ENCODE results near the gene FGF23. TPM values are rescaled to one million over a fixed set of nuclear protein-coding genes. Genes with fewer than 3 reads are reported as not detected.

Gene FGF23
- total RNA-seq, 1 experiment from 2014 or later, result not detected

- Mint-ChIP-seq H3K27me3 (ENCODE audit: unreplicated experiment) (peaks cover 45% of the 10 kb centered on the region), H3K27ac (ENCODE audit: unreplicated experiment) (no peak overlapping the region), H3K4me3 (ENCODE audit: low read depth, unreplicated experiment) (no peak overlapping the region), H3K36me3 (ENCODE audit: insufficient read depth, unreplicated experiment) (no peaks in the 10 kb centered on the region), H3K9me3 (ENCODE audit: low read depth, unreplicated experiment) (no peaks in the 10 kb centered on the region), H3K4me1 (ENCODE audit: low read depth, unreplicated experiment) (no peaks in the 10 kb centered on the region)
- TF ChIP-seq CTCF (IDR thresholded peaks at IDR 0.05; ENCODE audit: unreplicated experiment), result no peak
- DNase-seq, result no peak
- intact Hi-C loops (cut with micrococcal nuclease; ENCODE audit: unreplicated experiment), result no loop called here
- CTCF ChIA-PET, result no interaction called here
- BruUV-seq (replicated peaks), result no TSS peak
Observed at GRCh38 chr12:4387607-4388006, 8.1 kb upstream of the FGF23 start.

GRCh38 chr12:4386801-4387200, 7.3 kb upstream of the FGF23 start:
- H3K4me1 Mint-ChIP-seq (ENCODE audit: low read depth, unreplicated experiment), result no peaks in the 10 kb centered on the region
- DNase-seq, result no peak
- H3K36me3 Mint-ChIP-seq (ENCODE audit: insufficient read depth, unreplicated experiment), result no peaks in the 10 kb centered on the region
- H3K9me3 Mint-ChIP-seq (ENCODE audit: low read depth, unreplicated experiment), result no peaks in the 10 kb centered on the region
- no peak overlapping the region for H3K27ac Mint-ChIP-seq (ENCODE audit: unreplicated experiment)
- no peak for TF ChIP-seq CTCF (IDR thresholded peaks at IDR 0.05; ENCODE audit: unreplicated experiment)
- CTCF ChIA-PET, result no interaction called here
- intact Hi-C loops (cut with micrococcal nuclease; ENCODE audit: unreplicated experiment), result no loop called here
- H3K27me3 Mint-ChIP-seq (ENCODE audit: unreplicated experiment), result peaks cover 53% of the 10 kb centered on the region
- no peak overlapping the region for H3K4me3 Mint-ChIP-seq (ENCODE audit: low read depth, unreplicated experiment)
- BruUV-seq (replicated peaks), result no TSS peak

GRCh38 chr12:4383304-4383865, 3.9 kb upstream of the FGF23 start:
- no peak overlapping the region for H3K4me3 Mint-ChIP-seq (ENCODE audit: low read depth, unreplicated experiment)
- no peaks in the 10 kb centered on the region for H3K4me1 Mint-ChIP-seq (ENCODE audit: low read depth, unreplicated experiment)
- no TSS peak for BruUV-seq (replicated peaks)
- no peaks in the 10 kb centered on the region for H3K36me3 Mint-ChIP-seq (ENCODE audit: insufficient read depth, unreplicated experiment)
- CTCF ChIA-PET, result interaction anchor here (0.7 kb wide), 1 partner anchor 111 kb away, joined by 4 read pairs; no protein-coding TSS in a partner anchor
- no peak for DNase-seq
- TF ChIP-seq CTCF (IDR thresholded peaks at IDR 0.05; ENCODE audit: unreplicated experiment), result no peak
- H3K9me3 Mint-ChIP-seq (ENCODE audit: low read depth, unreplicated experiment), result no peaks in the 10 kb centered on the region
- peaks cover 71% of the 10 kb centered on the region for H3K27me3 Mint-ChIP-seq (ENCODE audit: unreplicated experiment)
- H3K27ac Mint-ChIP-seq (ENCODE audit: unreplicated experiment), result no peak overlapping the region
- intact Hi-C loops (cut with micrococcal nuclease; ENCODE audit: unreplicated experiment), result no loop called here

- Mint-ChIP-seq H3K27me3 (ENCODE audit: unreplicated experiment) (peaks cover 52% of the 10 kb centered on the region), H3K4me3 (ENCODE audit: low read depth, unreplicated experiment) (no peak overlapping the region), H3K36me3 (ENCODE audit: insufficient read depth, unreplicated experiment) (no peaks in the 10 kb centered on the region), H3K4me1 (ENCODE audit: low read depth, unreplicated experiment) (no peaks in the 10 kb centered on the region), H3K27ac (ENCODE audit: unreplicated experiment) (no peak overlapping the region), H3K9me3 (ENCODE audit: low read depth, unreplicated experiment) (no peaks in the 10 kb centered on the region)
- intact Hi-C loops (cut with micrococcal nuclease; ENCODE audit: unreplicated experiment), result no loop called here
- no peak for TF ChIP-seq CTCF (IDR thresholded peaks at IDR 0.05; ENCODE audit: unreplicated experiment)
- CTCF ChIA-PET, result no interaction called here
- no peak for DNase-seq
- no TSS peak for BruUV-seq (replicated peaks)
Observed at GRCh38 chr12:4380332-4380731, 820 bp upstream of the FGF23 start.

Data from Calu3 (cell line).